T follicular helper cell (primary cell): ENCODE results near the gene LBX1.

Source experiments
- DNase-seq: peaks from one replicate; pipeline ENCODE4 v3.0.0-alpha.2; 2020; ENCODE audit warnings: low read depth

Gene LBX1

GRCh38 chr10:101224910-101225823, 4.1 kb downstream of the LBX1 start:
- DNase-seq, result no peak

- no peak for DNase-seq
Measured at GRCh38 chr10:101224060-101224909, 5.0 kb downstream of the LBX1 start.

- no peak for DNase-seq
Measured at GRCh38 chr10:101223274-101224059, 5.8 kb downstream of the LBX1 start.

GRCh38 chr10:101222683-101223273, 6.5 kb downstream of the LBX1 start:
- DNase-seq, result no peak

GRCh38 chr10:101221963-101222531, 7.2 kb downstream of the LBX1 start:
- DNase-seq, result no peak

GRCh38 chr10:101221549-101221948, 7.7 kb downstream of the LBX1 start:
- DNase-seq, result no peak

- no peak for DNase-seq
Measured at GRCh38 chr10:101219946-101220451, 9.3 kb downstream of the LBX1 start.

- DNase-seq, result no peak
Measured at GRCh38 chr10:101219139-101219945, 9.9 kb downstream of the LBX1 start.

GRCh38 chr10:101218351-101219138, 10.7 kb downstream of the LBX1 start:
- DNase-seq, result no peak

GRCh38 chr10:101217450-101218281, 11.6 kb downstream of the LBX1 start:
- DNase-seq, result no peak

GRCh38 chr10:101217044-101217425, 12.2 kb downstream of the LBX1 start:
- no peak for DNase-seq

- no peak for DNase-seq
Measured at GRCh38 chr10:101216207-101217043, 12.8 kb downstream of the LBX1 start.

- DNase-seq, result no peak
Measured at GRCh38 chr10:101215397-101216206, 13.7 kb downstream of the LBX1 start.

GRCh38 chr10:101214446-101215396, 14.5 kb downstream of the LBX1 start:
- peak; percentile 62 for DNase-seq

- DNase-seq, result no peak
Measured at GRCh38 chr10:101208543-101208942, 20.7 kb downstream of the LBX1 start.

GRCh38 chr10:101207026-101207425, 22.2 kb downstream of the LBX1 start:
- DNase-seq, result no peak
